ENCODE measurements around the gene SEC63.
A peak's percentile ranks its signal among the peaks of the same experiment; 100 is the strongest.
"Not testable (repeated sequence)": the region's sequence is repeated elsewhere in the genome, so short reads cannot be mapped to it uniquely, and the experiment has no call there.

The SEC63 gene

GRCh38 chr6:107957909-107958688, at the start of gene SEC63:
Gene SEC63, minus strand, starts transcription at chr6:107958208. Its CDS starts 199 bp downstream, at chr6:107958009.
- DNase-seq (ENCODE audit: low spot score) = peak; percentile 98

GRCh38 chr6:108005961-108006360, 48.0 kb upstream of the SEC63 start:
- no peak for DNase-seq (ENCODE audit: low spot score)

- DNase-seq (ENCODE audit: low spot score) = no peak
These were observed 46.9 kb upstream of the SEC63 start for GRCh38 chr6:108004861-108005260.

- no peak for DNase-seq (ENCODE audit: low spot score)
These were observed 44.6 kb upstream of the SEC63 start for GRCh38 chr6:108002365-108003221.

GRCh38 chr6:108001696-108002231, 43.8 kb upstream of the SEC63 start:
- DNase-seq (ENCODE audit: low spot score) = no peak

GRCh38 chr6:108000259-108000658, 42.3 kb upstream of the SEC63 start:
- DNase-seq (ENCODE audit: low spot score) = not testable (repeated sequence)

GRCh38 chr6:107999341-107999740, 41.3 kb upstream of the SEC63 start:
- DNase-seq (ENCODE audit: low spot score) = no peak

GRCh38 chr6:107991772-107992550, 34.0 kb upstream of the SEC63 start:
- DNase-seq (ENCODE audit: low spot score) = no peak

- no peak for DNase-seq (ENCODE audit: low spot score)
These were observed 33.1 kb upstream of the SEC63 start for GRCh38 chr6:107991061-107991460.

GRCh38 chr6:107990587-107990986, 32.6 kb upstream of the SEC63 start:
- not testable (repeated sequence) for DNase-seq (ENCODE audit: low spot score)

GRCh38 chr6:107989166-107990094, 31.4 kb upstream of the SEC63 start:
- no peak for DNase-seq (ENCODE audit: low spot score)

GRCh38 chr6:107988570-107988969, 30.6 kb upstream of the SEC63 start:
- DNase-seq (ENCODE audit: low spot score) = no peak

GRCh38 chr6:107987805-107988204, 29.8 kb upstream of the SEC63 start:
- DNase-seq (ENCODE audit: low spot score) = no peak

GRCh38 chr6:107985701-107986100, 27.7 kb upstream of the SEC63 start:
- no peak for DNase-seq (ENCODE audit: low spot score)

- no peak for DNase-seq (ENCODE audit: low spot score)
These were observed 25.8 kb upstream of the SEC63 start for GRCh38 chr6:107983811-107984210.

GRCh38 chr6:107982486-107982885, 24.5 kb upstream of the SEC63 start:
- no peak for DNase-seq (ENCODE audit: low spot score)

- DNase-seq (ENCODE audit: low spot score) = no peak
These were observed 23.7 kb upstream of the SEC63 start for GRCh38 chr6:107981695-107982094.

GRCh38 chr6:107977283-107977682, 19.3 kb upstream of the SEC63 start:
- peak; percentile 11 for DNase-seq (ENCODE audit: low spot score)

- DNase-seq (ENCODE audit: low spot score) = no peak
These were observed 18.3 kb upstream of the SEC63 start for GRCh38 chr6:107976155-107976783.

- DNase-seq (ENCODE audit: low spot score) = no peak
These were observed 15.6 kb upstream of the SEC63 start for GRCh38 chr6:107973594-107973993.

All from AG08396 (cell line).